Activated T-helper 9 cell treated with anti-CD3 and anti-CD28 coated beads, Interleukin-2, amount 50 U/mL, for 16 hours (primary cell): Measurements from ENCODE around the gene TNFAIP2.
"Not testable (repeated sequence)": the region's sequence is repeated elsewhere in the genome, so short reads cannot be mapped to it uniquely, and the experiment has no call there.

Experiments used
- DNase-seq: peaks from one replicate; pipeline ENCODE4 v3.0.0-alpha.2; 2020; ENCODE audit warnings: low read depth

TNFAIP2 gene

DNA sequence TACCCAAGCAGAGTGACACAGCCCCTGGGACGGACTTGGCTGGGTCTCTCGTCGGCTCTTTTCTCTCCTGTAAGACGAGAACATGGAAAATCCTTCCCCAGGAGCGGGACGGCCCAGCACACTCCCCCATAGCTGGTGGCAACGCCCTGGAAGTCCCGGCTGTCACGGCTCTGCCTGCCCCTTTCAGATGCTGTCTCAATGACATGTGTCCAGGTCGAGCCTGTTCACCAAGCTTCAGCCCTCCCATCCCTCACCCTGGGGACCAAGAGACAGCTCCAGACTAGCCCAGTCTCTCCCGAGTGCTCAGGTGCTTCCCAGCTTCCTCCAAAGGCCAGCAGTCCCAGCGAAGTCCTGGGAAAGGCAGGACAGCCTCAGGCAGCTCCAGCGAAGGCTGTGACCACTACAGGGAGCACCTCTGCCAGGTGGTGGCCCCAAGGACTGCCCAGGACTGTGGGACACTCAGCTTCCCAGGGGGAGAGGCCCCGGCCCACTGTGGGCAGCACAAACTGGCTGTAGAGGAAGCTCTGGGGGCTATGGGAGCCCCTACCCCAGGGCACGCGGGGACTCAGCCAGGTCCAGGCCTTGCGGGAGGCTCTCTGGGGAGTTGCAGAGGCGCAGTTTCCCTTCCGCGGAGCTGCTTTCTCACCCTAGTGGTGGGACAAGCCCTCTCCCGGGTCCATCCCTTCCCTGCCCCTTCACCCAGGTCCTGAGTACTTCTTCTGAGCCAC, 33.6 kb downstream of the TNFAIP2 start:
- DNase-seq: no peak

DNA sequence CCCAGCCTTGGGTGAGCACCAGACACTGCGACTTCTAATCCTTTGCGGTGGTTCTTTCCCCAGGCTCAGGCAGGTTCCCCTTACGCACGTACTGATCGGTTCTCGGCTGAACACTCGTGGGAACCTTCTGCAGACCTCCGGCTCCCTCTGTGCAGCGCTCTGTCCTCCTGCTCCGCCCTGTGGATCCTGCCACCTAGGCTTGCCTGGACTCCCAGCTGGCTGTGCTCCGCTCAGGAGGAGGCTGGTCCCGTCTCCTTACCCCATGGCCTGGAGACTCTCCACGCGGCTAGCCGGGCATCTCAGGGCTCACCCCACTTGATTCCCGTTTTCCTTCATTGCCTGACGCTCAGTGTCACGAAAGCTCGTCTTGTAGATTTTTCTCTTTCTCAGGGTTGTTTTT, 34.7 kb downstream of the TNFAIP2 start:
- DNase-seq: no peak

DNA sequence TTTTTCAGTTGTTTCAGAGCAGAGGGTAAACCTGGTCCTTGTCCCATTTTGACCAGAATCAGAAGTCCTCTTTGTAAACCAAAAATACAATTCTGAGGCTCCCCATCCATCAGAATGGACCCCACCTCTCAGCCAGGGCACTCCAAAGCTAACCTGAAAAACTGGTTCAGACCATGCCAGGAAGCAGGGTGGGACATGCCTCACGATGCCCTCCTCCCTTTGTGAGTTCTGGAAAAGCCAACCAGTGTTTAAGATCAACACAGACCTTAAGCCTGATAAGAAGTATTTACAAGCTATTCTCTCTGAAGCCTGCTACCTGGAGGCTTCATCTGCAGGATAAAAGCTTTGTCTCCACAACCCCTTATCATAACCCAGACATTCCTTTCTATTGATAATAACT, 35.4 kb downstream of the TNFAIP2 start:
- DNase-seq: no peak

DNA sequence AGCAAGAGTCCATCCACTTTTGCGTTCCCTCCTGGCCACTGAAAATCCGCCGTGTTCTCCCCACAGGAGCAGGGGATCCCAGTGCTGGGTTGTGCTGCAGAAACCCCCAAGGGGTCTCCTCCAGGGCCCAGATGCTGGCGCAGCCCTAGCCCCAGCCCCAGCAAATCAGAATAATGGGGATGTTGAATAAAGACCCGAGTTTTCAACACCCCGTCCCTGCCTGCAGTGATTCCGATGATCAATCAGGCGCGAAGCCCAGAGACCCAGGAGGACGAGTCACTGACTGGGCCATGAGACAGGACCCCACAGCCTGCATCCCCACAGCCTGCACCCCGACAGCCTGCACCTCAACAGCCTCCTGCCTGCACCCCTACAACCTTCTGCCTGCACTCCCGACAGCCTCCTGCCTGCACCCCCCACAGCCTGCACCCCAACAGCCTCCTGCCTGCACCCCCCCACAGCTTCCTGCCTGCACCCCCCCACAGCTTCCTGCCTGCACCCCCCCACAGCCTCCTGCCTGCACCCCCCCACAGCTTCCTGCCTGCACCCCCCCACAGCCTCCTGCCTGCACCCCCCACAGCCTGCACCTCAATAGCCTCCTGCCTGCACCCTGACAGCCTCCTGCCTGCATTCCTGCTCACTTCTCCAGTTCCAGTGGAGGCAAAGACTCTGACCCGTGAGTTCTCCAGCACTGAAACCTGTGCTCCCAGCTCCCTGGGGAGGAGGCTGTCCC, 37.2 kb downstream of the TNFAIP2 start:
- no peak for DNase-seq

DNA sequence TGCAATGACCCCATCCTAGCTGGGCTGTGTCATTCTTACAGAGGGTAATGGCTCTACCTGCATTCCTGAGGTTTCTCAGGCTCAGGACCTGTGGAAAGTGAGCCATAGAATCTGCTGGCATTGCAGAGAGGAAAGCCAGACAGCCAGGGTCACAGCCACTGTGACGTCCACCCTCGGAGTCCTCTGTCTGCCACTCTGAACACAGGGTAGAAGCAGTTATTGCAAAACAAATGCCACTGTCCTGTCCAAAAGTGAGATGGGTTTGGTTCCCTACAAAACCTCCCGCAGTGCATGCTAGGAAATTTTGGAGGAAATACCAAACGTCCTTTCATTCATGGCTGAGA, 37.8 kb downstream of the TNFAIP2 start:
- DNase-seq: no peak

DNA sequence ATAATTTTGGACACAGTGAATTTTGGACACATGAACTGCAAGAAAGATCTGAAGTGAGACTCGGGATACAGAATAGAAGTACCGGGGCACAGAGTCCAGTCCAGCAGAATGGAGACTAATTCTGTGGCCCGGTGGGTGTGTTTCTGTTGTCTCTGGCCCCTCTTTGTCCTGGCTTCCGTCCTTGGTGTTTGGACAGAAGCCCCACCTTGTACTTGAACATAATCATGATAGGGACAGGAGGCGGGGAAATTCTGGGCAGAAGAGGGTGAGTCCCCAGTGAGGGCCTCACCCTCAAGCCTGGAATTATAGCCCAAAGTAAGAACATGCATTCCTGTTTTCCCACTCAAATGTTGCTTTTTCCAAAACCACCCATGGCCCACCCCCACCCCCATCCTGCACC, 39.9 kb downstream of the TNFAIP2 start:
- no peak for DNase-seq

DNA sequence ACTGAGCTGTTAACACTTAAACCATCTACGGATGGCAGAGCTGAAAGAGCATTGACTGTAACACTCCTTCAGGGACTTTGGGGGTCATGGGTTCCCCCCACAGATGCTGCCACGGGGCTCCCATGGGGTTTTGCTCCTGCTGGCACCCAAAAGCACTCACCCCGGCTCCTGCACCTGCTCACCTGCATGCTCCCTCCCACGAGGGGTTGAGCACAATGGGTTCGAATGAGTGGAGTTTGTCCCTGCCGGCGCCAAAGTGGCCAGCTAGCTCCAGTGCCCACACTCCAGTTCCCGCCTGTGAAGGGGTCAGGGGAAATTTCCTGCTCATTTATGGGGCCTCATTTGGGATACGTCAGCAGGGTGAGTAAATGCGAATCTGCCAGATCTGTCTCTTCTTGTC, 40.7 kb downstream of the TNFAIP2 start:
- no peak for DNase-seq

DNA sequence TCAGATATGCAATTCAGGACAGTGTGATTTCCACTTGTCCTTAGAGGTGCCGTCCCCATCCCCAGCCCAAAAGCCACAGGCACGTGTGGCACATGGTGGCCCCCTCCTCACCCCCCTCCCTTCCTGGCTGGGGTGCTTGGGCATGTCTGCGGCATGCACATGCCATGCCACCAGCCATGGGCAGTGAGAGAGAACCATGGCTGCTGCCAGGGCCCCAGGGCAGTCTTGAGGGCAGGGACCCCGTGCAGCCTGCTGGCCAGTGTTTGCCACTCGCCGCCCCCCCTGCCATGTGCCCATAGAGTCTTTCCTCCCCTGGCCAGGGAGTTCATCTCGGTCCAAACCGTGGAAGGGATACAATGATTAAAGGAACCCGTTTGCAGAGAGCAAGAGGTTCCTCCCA, 41.5 kb downstream of the TNFAIP2 start:
- DNase-seq: no peak

DNA sequence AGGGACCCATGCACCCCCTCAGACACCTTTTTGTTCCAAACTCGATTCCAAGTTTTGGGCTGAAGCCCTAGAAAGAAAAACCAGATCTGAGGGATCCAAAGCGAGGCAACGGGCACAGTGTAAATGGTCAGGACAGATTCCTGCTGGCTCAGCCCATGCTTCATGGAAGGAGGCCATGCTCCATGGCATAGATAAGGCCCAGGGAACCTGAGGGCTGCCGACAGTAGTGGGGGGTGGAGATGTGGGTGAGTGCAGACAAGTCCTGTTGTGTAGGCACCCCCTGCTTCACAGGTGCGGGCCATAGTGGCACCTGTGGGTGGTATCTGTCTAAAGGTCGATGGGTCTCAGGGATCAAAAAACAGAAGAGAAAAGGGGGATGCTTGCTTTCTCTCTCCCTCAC, 42.1 kb downstream of the TNFAIP2 start:
- no peak for DNase-seq

DNA sequence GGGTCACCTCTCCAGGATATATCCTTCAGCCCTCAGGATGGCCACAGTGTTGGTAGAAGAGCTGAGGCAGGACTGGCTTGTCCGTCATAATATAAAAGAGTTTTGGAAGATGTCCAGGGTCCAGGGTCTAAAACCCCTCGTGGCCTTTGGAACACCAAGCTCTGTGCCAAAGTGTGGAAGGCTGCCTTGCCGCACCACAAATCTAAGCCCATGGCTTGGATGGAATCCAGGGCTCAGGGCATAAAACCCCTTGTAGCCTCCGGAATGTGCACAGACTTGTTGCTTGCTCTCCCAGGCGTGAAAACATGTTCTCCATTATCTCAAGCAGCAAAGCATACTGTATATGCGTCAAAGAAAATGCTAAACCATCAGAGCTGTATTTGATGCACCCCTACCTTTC, 46.7 kb downstream of the TNFAIP2 start:
- no peak for DNase-seq

DNA sequence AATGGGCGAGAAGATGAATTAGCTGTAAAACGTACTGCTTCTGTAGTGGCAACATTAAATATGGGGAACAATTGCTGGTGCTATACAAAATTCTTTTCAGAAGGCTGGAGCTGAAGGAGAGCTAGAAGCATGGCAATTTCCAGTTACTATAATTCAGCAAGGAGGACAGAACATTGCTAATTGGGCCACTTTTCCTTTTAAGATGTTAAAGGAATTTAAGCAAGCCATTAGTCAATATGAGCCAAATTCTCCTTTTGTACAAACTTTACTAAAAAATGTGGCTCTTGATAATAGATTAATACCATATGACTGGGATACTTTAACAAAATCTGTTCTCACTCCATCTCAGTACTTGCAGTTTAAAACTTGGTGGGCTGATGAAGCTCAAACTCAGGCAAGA, 47.9 kb downstream of the TNFAIP2 start:
- DNase-seq: not testable (repeated sequence)

DNA sequence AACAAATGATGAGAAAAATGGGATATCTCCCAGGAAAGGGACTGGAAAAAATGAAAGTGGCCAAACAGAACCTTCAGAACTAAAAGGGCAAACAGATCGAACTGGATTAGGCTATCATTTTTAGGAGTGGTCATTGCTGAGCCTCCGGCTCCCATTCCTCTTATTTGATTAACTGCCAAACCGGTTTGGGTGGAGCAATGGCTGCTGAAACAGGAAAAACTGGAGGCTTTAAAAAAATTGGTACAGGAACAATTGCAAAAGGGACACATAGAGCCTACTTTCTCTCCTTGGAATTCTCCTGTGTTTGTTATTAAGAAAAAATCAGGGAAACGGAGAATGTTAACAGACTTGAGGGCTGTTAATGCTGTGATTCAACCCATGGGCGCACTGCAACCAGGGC, 49.7 kb downstream of the TNFAIP2 start:
- no peak for DNase-seq

DNA sequence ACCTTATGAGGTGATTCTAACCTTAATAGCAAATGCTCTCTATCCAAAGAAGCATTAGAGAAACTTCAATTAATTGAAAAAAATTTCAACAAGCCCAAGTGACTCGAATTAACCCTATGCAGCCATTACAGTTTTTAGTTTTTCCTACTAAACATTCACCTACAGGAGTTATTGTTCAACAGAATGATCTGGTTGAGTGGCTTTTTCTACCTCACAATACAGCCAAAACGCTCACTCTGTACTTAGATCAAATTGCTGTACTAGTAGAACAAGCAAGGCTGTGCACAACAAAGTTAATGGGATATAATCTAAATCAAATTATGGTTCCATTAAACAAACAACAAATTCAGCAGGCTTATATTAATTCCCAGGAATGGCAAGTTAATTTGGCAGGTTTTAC, 50.6 kb downstream of the TNFAIP2 start:
- DNase-seq: not testable (repeated sequence)

DNA sequence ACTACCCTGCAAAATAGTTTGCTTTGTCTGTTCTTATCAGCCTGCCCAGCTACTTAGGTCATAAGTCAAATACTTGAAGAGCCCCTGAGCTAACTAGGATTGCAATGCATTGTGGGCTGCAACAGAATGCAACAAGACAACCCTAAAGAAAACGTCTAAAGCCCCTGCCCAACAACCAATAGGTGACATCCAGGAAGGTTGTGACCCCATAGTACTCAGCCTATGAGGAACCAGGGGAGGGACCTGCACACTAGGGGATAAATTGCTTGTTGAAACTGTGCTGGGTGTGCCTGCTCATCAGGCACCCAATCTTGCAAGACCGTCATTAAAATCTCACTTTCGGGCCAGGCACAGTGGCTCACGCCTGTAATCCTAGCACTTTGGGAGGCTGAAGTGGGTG, 52.9 kb downstream of the TNFAIP2 start:
- not testable (repeated sequence) for DNase-seq

DNA sequence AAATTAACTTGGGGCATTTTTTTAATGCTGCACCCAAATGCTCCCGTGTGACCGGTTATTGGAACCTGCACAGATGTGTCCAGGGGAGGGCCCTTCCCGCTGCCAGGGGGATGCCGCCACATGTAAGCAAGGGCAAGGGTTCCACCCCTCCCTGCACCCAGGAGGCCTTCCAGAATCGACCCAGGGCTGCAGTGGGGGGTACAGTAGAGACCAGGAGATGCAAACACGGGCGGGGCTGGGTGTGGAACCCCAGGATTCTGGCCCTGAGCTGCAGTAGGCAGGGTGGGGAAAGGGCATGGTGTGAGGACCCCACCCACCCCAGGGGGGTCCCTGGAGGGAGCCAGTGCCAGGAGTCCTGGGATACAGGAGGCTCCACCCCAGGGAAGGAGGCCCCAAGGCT, 54.1 kb downstream of the TNFAIP2 start:
- DNase-seq: no peak

DNA sequence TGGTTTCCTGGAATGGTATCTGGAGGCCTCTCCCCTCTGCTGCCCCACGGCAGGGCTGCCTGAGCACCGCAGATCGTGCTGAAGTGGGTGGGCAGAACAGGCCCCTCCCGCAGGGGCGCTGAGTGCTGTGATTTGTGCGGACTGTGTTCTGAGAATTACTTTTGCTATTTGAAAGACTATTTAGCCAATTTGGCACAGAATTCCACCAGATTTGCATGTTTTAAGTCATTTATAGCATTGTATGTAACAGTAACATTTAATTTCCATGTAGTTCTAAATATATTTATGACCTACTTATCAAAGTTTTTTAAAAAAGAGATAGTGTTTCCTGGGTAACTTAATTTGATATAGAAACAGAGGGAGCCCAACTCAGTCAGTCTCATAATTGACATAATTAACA, 55.3 kb downstream of the TNFAIP2 start:
- DNase-seq: no peak

DNA sequence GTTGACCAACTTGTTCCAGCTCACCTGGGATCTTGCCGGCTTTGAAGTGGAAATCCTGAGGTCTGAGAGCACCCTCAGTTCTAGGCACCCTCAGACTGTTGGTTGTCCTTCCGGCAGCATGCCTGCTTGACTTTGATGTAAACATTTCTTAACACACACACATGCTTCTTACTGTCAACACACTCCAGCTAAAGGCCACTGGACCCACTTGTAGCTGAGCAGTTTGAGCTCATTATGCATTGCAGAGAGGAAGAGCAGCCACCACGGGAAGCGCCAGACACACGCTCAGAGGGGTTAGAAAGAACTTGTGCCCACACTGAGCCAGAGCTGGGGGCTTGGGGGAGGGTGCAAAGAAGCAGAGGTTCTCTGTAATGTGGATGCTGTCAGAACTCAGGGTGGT, 55.8 kb downstream of the TNFAIP2 start:
- DNase-seq: no peak

DNA sequence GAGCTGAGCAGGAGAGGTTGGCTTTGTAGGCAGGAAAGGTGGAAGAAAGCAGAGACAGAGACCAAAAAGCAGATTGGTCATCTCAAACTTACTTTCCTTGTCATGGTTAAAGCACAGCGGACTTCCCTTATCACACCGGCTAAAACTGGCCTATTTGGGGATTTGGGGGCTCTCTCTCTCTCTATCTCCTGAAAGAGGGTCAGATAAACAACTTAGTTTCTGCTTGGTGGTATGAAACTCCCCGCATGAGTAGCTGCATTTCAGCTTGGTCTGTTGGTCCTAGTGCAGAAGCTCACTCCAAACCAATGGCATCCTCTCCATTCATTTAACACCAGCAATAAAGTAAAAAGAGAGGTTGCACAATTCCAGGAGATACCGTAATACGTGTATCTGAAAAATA, 57.1 kb downstream of the TNFAIP2 start:
- DNase-seq: no peak

DNA sequence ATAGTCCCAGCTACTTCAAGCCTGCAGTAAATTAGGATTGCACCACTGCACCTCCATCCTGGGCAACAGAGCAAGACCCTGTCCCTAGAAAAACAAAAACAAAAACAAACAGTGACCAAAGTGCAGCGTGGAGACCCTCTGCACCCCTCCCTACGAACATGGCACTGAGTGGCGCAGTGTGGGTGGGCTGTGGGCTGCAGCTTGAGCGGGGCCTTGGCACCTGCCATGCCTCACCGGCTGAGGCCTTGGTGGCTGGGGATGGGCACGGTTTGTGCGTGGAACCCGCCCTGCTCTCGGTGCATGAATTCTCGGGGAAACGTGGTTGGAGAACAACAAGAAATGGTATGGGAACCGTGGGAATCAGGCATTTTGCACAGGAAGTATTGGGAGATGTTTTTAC, 60.8 kb downstream of the TNFAIP2 start:
- DNase-seq: no peak

DNA sequence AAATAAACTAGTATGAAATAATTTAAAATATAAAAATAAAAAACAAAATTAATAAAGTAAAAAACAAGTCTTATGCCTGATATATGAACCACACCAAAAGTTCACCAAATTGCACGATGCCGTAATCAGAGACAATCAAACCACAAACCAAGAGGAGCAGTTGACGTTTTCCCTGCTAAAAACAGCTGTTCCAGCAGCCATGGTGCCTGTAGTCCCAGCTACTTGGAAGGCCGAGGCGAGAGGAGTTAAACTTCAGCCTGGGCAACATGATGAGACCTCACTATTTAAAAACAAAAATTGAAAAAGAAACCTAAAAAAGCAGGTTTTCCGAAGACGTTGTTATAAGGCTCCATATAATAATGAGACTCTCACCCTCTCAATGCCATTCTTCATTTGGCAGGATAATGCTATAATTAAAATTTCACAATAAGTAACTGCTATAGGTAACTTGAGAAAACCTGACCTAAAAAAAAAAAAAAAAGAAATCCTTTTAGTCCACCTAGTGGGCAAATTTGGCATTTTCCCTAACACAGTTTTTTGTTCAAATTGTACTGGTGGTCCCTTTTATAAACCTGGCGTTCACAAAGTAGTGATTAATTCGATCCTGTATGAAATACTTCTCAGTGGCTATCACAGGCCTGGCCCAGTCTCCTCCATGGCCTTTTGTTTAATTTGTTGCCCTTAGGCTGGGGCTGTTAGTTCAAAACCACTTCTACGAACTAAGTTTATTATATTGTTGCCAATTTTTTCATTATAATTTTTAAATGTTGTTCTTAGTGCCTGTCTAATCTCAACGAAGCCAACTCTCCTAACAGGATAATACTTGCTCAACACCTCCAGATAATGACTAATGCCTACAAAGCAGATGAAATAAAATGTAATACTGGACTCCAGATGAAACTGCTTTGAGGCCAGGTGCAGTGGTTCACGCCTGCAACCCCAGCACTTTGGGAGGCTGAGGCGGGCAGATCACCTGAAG, 62.1 kb downstream of the TNFAIP2 start:
- no peak for DNase-seq

DNA sequence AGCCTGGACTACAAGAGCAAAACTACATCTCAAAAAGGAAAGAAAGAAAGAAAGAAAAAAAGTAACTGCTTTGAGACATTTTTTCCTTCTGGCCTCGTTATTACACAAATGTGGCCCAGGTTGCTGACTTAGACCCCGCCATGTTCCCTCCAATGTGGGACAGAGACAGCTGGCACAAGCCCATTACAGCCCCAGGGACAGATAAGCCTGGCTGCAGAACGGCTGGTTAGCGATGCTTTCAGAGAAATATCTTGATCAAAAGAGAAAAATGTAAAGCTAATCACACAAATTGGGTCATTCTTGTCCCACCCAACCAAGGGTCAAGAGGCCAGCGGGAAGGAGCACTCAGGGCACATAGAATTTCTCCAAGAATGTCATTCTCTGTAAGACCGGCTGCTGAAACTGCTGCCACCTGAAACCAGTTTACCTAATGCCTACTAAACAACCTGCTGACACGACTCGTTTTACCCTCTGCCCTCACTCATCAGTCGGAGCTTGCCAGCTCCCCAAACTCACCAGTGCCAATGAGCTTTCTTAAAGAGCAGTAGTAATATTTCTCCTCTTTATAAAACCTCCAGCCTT, 63.1 kb downstream of the TNFAIP2 start:
- DNase-seq: no peak
